Progenitor cell of endocrine pancreas (in vitro differentiated cells): ENCODE data around the gene HEXD. TPM values are rescaled to one million over a fixed set of nuclear protein-coding genes. Genes with fewer than 3 reads are reported as not detected.

Experiments used
- DNase-seq: peaks from one replicate; pipeline ENCODE4 v3.0.0; 2021; ENCODE audit warnings: low spot score; ENCODE audit not compliant: unreplicated experiment
- H3K27ac Mint-ChIP-seq: 2 replicates; pipeline ENCODE4 v1.8.0; 2021; ENCODE audit warnings: mild to moderate bottlenecking, moderate library complexity, mixed read lengths
- H3K27me3 Mint-ChIP-seq: 2 replicates; pipeline ENCODE4 v1.8.0; 2021; ENCODE audit warnings: mixed read lengths
- H3K36me3 Mint-ChIP-seq: 2 replicates; pipeline ENCODE4 v1.8.0; 2022; ENCODE audit warnings: mixed read lengths; ENCODE audit not compliant: insufficient read depth
- H3K4me1 Mint-ChIP-seq: 2 replicates; pipeline ENCODE4 v1.8.0; 2021; ENCODE audit warnings: low read depth, mixed read lengths
- H3K4me3 Mint-ChIP-seq: 2 replicates; pipeline ENCODE4 v1.8.0; 2021; ENCODE audit warnings: low read depth, mild to moderate bottlenecking, moderate library complexity, mixed read lengths
- H3K9me3 Mint-ChIP-seq: 2 replicates; pipeline ENCODE4 v1.8.0; 2021; ENCODE audit warnings: low read depth, mixed read lengths
- CTCF ChIP-seq: fragments of 200-600 bp; sonication (generic); IDR thresholded peaks from one replicate; pipeline ENCODE4 v1.5.0; 2021; ENCODE audit warnings: antibody characterized with exemption, mild to moderate bottlenecking; ENCODE audit not compliant: unreplicated experiment
- total RNA-seq: library from RNA; stranded (reverse); gene quantifications from 2 replicates; pipeline ENCODE4 v1.2.1, GENCODE V29; 2021

Gene HEXD
- total RNA-seq, 1 donor from 2014 or later, result 86.4 TPM

GRCh38 chr17:82446124-82446523 is 28.0 kb downstream of the HEXD start:
- Mint-ChIP-seq H3K36me3 (peaks cover 4% of the 10 kb centered on the region), H3K9me3 (no peaks in the 10 kb centered on the region), H3K4me1 (peaks cover 5% of the 10 kb centered on the region), H3K27me3 (no peaks in the 10 kb centered on the region), H3K4me3 (no peak overlapping the region), H3K27ac (no peak overlapping the region)
- no peak for TF ChIP-seq CTCF
- DNase-seq, result no peak

- DNase-seq, result no peak
- Mint-ChIP-seq H3K27me3 (no peaks in the 10 kb centered on the region), H3K9me3 (peaks cover 5% of the 10 kb centered on the region), H3K4me1 (peaks cover 7% of the 10 kb centered on the region), H3K27ac (no peak overlapping the region), H3K4me3 (no peak overlapping the region), H3K36me3 (peaks cover 4% of the 10 kb centered on the region)
- no peak for TF ChIP-seq CTCF
Measured at GRCh38 chr17:82446649-82447048, 28.5 kb downstream of the HEXD start.

- no peak for TF ChIP-seq CTCF
Measured at GRCh38 chr17:82447876-82448275, 29.7 kb downstream of the HEXD start.

GRCh38 chr17:82449131-82449882 is 31.2 kb downstream of the HEXD start:
- Mint-ChIP-seq H3K27me3 (no peaks in the 10 kb centered on the region), H3K4me3 (peak overlapping the region; percentile 81), H3K27ac (peak overlapping the region; percentile 84), H3K36me3 (peaks cover 6% of the 10 kb centered on the region), H3K9me3 (peaks cover 14% of the 10 kb centered on the region), H3K4me1 (peaks cover 7% of the 10 kb centered on the region)
- TF ChIP-seq CTCF, result no peak
- DNase-seq, result no peak

More at GRCh38 chr17:82447876-82448275, 29.7 kb downstream of the HEXD start:
- Mint-ChIP-seq H3K9me3 (peaks cover 11% of the 10 kb centered on the region), H3K36me3 (peaks cover 8% of the 10 kb centered on the region), H3K4me1 (peaks cover 7% of the 10 kb centered on the region), H3K27ac (no peak overlapping the region), H3K27me3 (no peaks in the 10 kb centered on the region), H3K4me3 (no peak overlapping the region)
- no peak for DNase-seq

GRCh38 chr17:82449883-82450356 is 31.8 kb downstream of the HEXD start:
- peaks cover 7% of the 10 kb centered on the region for H3K4me1 Mint-ChIP-seq
- peak overlapping the region; percentile 81 for H3K4me3 Mint-ChIP-seq
- peak overlapping the region; percentile 84 for H3K27ac Mint-ChIP-seq
- H3K27me3 Mint-ChIP-seq, result no peaks in the 10 kb centered on the region
- H3K36me3 Mint-ChIP-seq, result peaks cover 6% of the 10 kb centered on the region
- no peak for TF ChIP-seq CTCF
- DNase-seq, result no peak
- H3K9me3 Mint-ChIP-seq, result peaks cover 14% of the 10 kb centered on the region
